Epithelial cell of proximal tubule (primary cell): ENCODE measurements around the gene GPR42. TPM values are rescaled to one million over a fixed set of nuclear protein-coding genes. Genes with fewer than 3 reads are reported as not detected.

ENCODE experiments used
- DNase-seq: peaks from one replicate; pipeline ENCODE4 v3.0.0-alpha.2; 2011; ENCODE audit warnings: low read depth
- H3K4me3 ChIP-seq: 2 replicates; pipeline ENCODE4 v1.5.1; 2011; ENCODE audit warnings: low read depth, mild to moderate bottlenecking, low read length
- CTCF ChIP-seq: conservative IDR thresholded peaks from 2 replicates; pipeline ENCODE4 v1.5.1; 2012; ENCODE audit warnings: low read depth, mild to moderate bottlenecking, low read length
- total RNA-seq: library from RNA; depleted of rRNA; stranded (reverse); fragments of >200 nt; gene quantifications from 2 replicates; pipeline ENCODE4 v1.2.3, GENCODE V29; 2015

GPR42 gene
- not detected in 2 replicates for total RNA-seq

GRCh38 chr19:35370722-35371121 is at the start of gene GPR42:
Gene GPR42, plus strand, starts transcription at chr19:35371068. Its CDS starts 292 bp downstream, at chr19:35371360.
- no peak for DNase-seq
- no peak for TF ChIP-seq CTCF
- H3K4me3 ChIP-seq, result no peak within 1 kb of the TSS

GRCh38 chr19:35321291-35321690 is 49.6 kb upstream of the GPR42 start:
- no peak overlapping the region for H3K4me3 ChIP-seq
- no peak for TF ChIP-seq CTCF
- DNase-seq, result no peak

GRCh38 chr19:35322014-35322413 is 48.9 kb upstream of the GPR42 start:
- DNase-seq, result no peak
- TF ChIP-seq CTCF, result no peak
- H3K4me3 ChIP-seq, result no peak overlapping the region

GRCh38 chr19:35327642-35328041 is 43.2 kb upstream of the GPR42 start:
- TF ChIP-seq CTCF, result peak; percentile 39
- no peak overlapping the region for H3K4me3 ChIP-seq
- no peak for DNase-seq

- no peak for TF ChIP-seq CTCF
- H3K4me3 ChIP-seq, result no peak within 1 kb of the TSS
- DNase-seq, result no peak
Measured at GRCh38 chr19:35328851-35329285, 42.0 kb upstream of the GPR42 start, which contains the start of gene CD22. Gene CD22, plus strand, starts transcription at chr19:35329187. Its CDS starts 2,854 bp downstream, at chr19:35332041.

- no peak for TF ChIP-seq CTCF
- no peak for DNase-seq
- no peak overlapping the region for H3K4me3 ChIP-seq
Measured at GRCh38 chr19:35329323-35329722, 41.5 kb upstream of the GPR42 start.

GRCh38 chr19:35330475-35330874 is 40.4 kb upstream of the GPR42 start:
- no peak overlapping the region for H3K4me3 ChIP-seq
- TF ChIP-seq CTCF, result no peak
- no peak for DNase-seq
